Hematopoietic multipotent progenitor cell (in vitro differentiated cells): ENCODE measurements around the gene DDN. TPM values are rescaled to one million over a fixed set of nuclear protein-coding genes. Genes with fewer than 3 reads are reported as not detected.

ENCODE experiments used
- DNase-seq, 3 donors: peaks; one replicate each; pipeline ENCODE4 v3.0.0-alpha.2; 2011 to 2015; ENCODE audit warnings: low read depth in 2 of 3, low spot score in 2 of 3
- total RNA-seq: library from RNA; depleted of rRNA; stranded (reverse); fragments of >200 nt; gene quantifications from one replicate; pipeline ENCODE4 v1.2.3, GENCODE V29; 2012

The DDN gene
- total RNA-seq, 1 donor, result 0.81 TPM

DNA sequence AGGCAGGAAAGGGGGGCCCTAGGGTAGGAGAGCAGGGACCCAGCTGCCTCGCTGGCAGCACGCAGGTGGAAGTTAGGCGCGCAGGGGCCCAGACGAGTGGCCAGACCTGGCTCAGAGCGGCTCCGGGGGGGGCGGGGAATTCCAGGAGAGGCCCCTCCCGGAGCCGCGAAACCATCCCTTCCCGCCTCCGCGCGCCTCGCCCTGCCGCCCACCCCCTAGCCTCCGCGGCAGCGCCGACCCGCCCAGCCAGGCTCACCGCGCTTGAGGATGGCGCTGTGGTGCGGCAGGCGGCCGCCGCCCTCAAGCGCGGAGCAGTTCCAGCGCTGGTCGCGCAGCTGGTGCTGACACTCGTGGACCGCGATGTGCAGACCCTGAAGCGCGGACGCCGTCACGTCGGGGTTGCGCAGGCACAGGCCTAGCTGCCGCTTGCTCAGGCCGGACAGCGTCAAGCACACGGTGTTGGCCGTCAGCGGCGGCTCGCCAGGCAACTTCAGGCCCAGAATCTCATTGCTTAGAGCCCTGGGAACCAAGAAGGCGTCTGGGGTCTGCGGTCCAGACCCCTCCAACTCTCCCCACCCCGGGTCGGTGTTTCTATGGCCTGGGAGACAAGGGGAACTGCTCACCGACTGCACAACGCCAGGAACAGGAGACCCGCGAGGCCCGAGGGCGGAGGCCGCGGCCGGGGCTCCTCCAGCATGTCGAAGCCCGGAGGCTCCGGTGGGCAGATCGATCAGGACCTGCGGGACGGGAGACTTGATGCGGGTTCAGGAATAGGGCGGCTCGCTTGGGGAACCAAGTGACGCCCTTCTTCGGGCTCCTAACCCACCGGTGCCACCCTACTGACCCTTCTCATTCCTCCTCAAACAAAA, 29.1 kb downstream of the DDN start:
- no peak for DNase-seq

DNA sequence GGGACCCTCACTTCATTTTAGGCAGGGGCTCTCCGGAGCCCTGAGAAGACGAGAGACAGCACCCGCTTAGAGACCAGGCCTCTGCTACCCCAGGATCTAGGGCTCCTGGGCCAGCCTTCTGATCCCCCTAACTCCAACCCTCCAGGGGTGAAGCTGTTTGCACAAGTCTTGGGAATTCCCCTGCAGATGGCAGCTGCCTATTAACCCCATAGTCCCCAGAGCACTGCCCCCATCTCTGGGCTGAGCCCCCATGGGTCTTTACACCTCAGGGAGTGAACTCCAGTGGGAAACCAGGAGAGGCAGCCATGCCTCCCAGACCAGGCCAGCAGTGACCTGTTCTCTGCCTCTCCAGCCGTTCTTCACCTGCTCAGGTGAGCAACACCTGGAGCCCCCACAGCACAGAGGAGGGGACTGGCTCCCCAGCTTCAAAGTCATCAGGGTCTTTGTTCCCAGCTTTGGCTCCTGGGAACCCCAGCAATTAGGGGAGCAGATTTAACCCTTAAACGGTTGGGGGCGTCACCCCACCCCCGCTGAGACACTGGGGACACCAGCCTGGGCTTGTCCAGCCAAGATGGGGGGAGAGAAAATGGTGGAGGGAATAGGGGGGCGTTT, 29.9 kb downstream of the DDN start:
- DNase-seq, result no peak

GRCh38 chr12:48968467-48968866, 30.7 kb downstream of the DDN start:
- DNase-seq, result no peak

GRCh38 chr12:48967991-48968390, 31.2 kb downstream of the DDN start:
- DNase-seq, result no peak

- no peak for DNase-seq
These were observed 32.8 kb downstream of the DDN start for GRCh38 chr12:48966177-48966895.

- DNase-seq, result no peak
These were observed 33.8 kb downstream of the DDN start for GRCh38 chr12:48965298-48965838.

DNA sequence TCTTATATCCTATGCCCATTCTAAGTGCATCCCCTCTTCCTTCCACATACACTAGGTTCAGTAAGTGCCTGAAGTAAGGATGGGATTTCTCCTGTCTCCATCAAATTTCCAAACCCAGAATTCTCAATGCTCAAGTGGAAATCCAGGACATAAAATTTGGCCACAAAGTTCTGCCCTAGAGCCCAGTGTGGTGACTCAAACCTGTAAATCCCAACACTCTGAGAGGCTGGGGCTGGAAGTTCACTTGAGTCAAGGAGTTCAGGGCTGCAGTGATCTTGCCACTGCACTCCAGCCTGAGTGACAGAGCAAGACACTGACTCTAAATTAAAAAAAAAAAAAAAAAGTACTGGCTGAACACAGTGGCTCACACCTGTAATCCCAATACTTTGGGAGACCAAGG, 37.4 kb downstream of the DDN start:
- no peak for DNase-seq

- DNase-seq, result no peak
These were observed 37.8 kb downstream of the DDN start for GRCh38 chr12:48961331-48961730.

DNA sequence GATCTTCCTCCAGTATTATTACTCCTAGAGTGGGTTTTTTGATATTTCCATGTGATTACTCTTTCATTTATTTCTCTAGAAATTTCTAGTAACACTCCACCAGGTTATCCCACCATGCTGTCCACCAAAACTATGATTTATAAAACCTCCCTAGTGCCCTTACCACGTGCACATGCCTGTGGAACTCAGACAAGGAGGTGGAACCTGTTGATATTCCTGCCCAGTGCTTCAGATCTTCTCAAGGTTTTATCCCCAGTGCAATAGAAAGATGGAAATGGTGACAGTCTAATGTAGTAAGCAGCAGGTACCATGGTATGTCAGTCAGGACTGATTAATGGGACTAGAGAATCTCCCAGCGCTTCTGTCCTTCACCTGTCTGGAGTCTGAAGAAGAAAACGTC, 38.3 kb downstream of the DDN start:
- no peak for DNase-seq

- no peak for DNase-seq
These were observed 41.2 kb downstream of the DDN start for GRCh38 chr12:48958049-48958388.

- DNase-seq, result peak; percentile 81 to 93 (median 93)
These were observed 41.8 kb downstream of the DDN start, which contains the start of gene ARF3 for GRCh38 chr12:48957141-48958048. Gene ARF3 (minus strand): TSS chr12:48957487. CDS start chr12:48941095, 16,392 bp downstream.

- peak in 2 of 3 donors; percentile 70 to 78 for DNase-seq
These were observed 42.7 kb downstream of the DDN start for GRCh38 chr12:48956279-48957140.

DNA sequence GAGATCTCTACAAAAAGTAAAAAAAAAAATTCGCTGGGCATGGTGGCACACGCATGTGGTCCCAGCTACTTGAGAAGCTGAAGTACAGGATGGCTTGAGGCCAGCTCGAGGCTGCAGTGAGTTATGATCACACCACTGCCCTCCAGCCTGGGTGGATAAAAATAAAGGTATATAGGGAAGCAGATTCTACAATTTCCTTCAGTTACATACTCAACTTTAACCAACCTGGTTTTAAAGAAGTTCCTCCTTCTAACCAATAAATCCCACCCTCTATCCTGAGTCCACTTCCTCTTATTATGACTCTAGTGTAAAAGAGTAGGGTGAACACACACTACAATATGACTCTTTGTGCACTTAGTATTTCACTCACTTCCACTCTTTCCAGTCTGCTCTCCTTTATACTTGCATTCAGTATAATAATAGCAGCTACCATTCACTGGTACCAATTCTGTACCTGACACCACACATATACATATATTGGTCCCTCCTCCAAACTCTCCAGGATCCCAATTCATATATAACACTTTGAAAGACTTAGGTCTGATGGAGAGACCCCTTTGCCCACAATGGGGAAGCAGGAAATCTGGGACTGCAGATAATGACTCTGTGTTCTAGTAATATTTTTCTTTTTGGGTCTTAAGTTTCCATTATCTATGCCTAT, 44.2 kb downstream of the DDN start:
- peak in 1 of 3 donors; percentile 81 for DNase-seq

DNA sequence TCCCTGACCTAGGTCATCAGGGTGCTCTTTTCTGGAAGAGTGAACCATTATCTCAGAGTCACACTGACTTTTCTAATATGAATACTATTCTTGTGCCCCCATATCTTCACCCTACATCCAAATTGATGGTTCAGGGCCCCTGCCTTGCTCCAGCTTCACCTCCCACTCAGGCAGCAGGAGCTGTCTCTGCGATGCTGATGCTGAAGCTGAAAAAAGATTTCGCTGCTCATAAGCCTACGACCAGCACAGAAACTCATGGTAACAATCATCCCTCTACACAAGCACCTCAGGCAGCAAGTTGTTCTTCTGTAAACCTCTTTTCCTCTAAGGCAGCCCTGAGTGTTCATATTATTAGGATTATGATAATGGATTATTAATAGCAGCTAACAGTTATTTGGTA, 45.1 kb downstream of the DDN start:
- DNase-seq, result no peak

DNA sequence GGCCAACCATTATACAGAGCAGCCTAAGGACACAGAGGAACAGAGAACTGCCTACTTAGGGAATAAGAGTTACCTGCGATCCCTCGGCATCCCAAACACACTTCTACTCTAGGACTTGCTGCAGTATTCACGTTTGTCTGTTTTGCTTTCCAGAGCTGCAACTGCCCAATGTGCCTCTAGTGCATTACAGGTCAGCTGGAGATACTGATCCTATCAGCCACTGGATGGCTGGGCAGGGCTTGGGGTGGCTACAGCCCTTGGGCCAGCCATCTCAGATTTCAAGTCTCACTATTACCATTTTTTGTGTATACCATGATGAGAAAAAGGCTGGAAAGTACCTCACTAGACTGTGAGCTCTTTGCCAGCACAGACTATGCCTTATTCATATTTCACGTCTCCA, 46.5 kb downstream of the DDN start:
- no peak for DNase-seq

DNA sequence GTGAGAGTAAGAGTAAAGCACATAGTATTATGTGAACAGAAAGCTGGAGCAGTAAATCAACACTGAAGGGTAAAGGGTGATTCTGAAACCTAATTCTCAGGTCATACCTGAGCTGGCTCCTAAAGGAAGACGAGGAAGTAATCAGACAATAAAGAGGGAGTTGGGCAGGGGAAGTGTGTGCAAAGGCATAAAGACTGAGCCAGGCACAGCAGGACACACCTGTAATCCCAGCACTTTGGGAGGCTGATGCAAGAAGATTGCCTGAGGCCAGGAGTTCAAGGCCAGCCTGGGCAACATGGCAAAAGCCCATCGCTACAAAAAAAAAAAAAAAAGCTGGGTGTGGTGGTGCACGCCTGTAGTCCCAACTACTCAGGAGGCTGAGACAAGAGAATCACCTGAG, 51.4 kb downstream of the DDN start:
- DNase-seq, result no peak

DNA sequence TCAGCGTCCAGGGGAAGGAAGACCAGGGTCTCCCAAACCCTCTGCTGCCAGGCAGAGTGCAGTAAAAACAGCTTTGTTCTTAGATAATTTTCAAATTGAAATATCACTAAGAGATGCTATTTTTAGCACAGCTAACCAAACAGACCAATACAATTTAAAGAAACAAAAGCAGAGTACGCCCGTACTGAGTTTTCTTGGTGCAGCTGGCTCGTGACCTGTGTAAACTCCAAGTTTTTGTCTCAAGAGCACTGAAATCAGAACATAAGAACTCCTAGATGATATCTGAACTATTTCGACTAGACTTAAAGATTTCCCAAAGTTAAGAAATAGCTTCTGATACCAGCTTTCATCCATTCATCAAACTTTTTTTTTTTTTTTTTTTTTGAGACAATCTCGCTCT, 52.2 kb downstream of the DDN start:
- no peak for DNase-seq

- no peak for DNase-seq
These were observed 53.0 kb downstream of the DDN start for GRCh38 chr12:48946205-48946604.
